CD4-positive, alpha-beta memory T cell (primary cell): ENCODE results near the gene RGS7. TPM values are rescaled to one million over a fixed set of nuclear protein-coding genes. Genes with fewer than 3 reads are reported as not detected.

Experiments
- CTCF ChIA-PET: fragments of 350-600 bp; sonication (Branson Sonifier 250); formaldehyde crosslinking; loops from one replicate; lab custom pipeline; 2021; ENCODE audit warnings: inconsistent platforms; ENCODE audit not compliant: partially characterized antibody; lab: Charles Lee
- POLR2A ChIA-PET: fragments of 350-600 bp; sonication (Branson Sonifier 250); formaldehyde crosslinking; loops from one replicate; lab custom pipeline; 2021; ENCODE audit not compliant: partially characterized antibody; lab: Charles Lee
- DNase-seq, 5 donors: peaks; one replicate each; pipeline versions ENCODE4 v3.0.0 to v3.0.0-alpha.2; 2020 to 2022; ENCODE audit warnings: mixed read lengths in 1 of 5
- H3K27ac ChIP-seq: one replicate; pipeline ENCODE4 v1.7.0; 2013; ENCODE audit warnings: low read depth, low read length
- H3K27me3 ChIP-seq: 2 replicates; pipeline ENCODE4 v1.7.0; 2013; ENCODE audit warnings: mild to moderate bottlenecking, low read length, moderate library complexity; ENCODE audit not compliant: insufficient read depth
- H3K36me3 ChIP-seq: 2 replicates; pipeline ENCODE4 v1.7.0; 2013; ENCODE audit warnings: mild to moderate bottlenecking, low read length, moderate library complexity; ENCODE audit not compliant: insufficient read depth
- H3K4me1 ChIP-seq: 2 replicates; pipeline ENCODE4 v1.7.0; 2013; ENCODE audit warnings: mild to moderate bottlenecking, low read length, moderate library complexity; ENCODE audit not compliant: insufficient read depth
- H3K4me3 ChIP-seq, 2 donors: one replicate each; pipeline ENCODE4 v1.7.0; 2013; ENCODE audit warnings: low read length in 2 of 2, mild to moderate bottlenecking in 1 of 2
- H3K9me3 ChIP-seq, 2 donors: one replicate each; pipeline ENCODE4 v1.7.0; 2013; ENCODE audit warnings: low read length in 2 of 2, control low read depth in 1 of 2; ENCODE audit not compliant: control insufficient read depth in 1 of 2
- H3K27ac Mint-ChIP-seq, 7 donors: one replicate each; pipeline ENCODE4 v1.8.0; 2020 to 2021; ENCODE audit warnings: mixed read lengths in 7 of 7, mild to moderate bottlenecking in 6 of 7, inconsistent platforms in 3 of 7, moderate library complexity in 3 of 7
- H3K27me3 Mint-ChIP-seq, 2 donors: one replicate each; pipeline ENCODE4 v1.8.0; 2020 to 2021; ENCODE audit warnings: mixed read lengths in 2 of 2
- H3K36me3 Mint-ChIP-seq, 2 donors: one replicate each; pipeline ENCODE4 v1.8.0; 2020 to 2021; ENCODE audit warnings: mixed read lengths in 2 of 2, inconsistent platforms in 1 of 2, mild to moderate bottlenecking in 1 of 2
- H3K4me1 Mint-ChIP-seq, 4 donors: one replicate each; pipeline ENCODE4 v1.8.0; 2020 to 2021; ENCODE audit warnings: mixed read lengths in 4 of 4, mild to moderate bottlenecking in 1 of 4
- H3K4me3 Mint-ChIP-seq, 8 donors: one replicate each; pipeline ENCODE4 v1.8.0; 2020 to 2021; ENCODE audit warnings: mixed read lengths in 8 of 8, mild to moderate bottlenecking in 7 of 8, moderate library complexity in 6 of 8, inconsistent platforms in 3 of 8
- H3K9me3 Mint-ChIP-seq, 8 donors: one replicate each; pipeline ENCODE4 v1.8.0; 2020 to 2021; ENCODE audit warnings: mixed read lengths in 8 of 8, mild to moderate bottlenecking in 5 of 8, inconsistent platforms in 3 of 8, moderate library complexity in 1 of 8
- intact Hi-C: fragments of 100-400 bp; cut with micrococcal nuclease; formaldehyde crosslinking; loops from one replicate; pipeline ENCODE4 v1.15.1; 2023
- polyA plus RNA-seq, 2 donors: library from polyadenylated mRNA; unstranded; fragments of 300-500 nt; fragmentation: Illumina TruSeq; gene quantifications; one replicate each; pipeline ENCODE4 v1.2.3, GENCODE V29; 2021
- total RNA-seq, 2 experiments: library from RNA; stranded (reverse); gene quantifications; one replicate each; pipeline ENCODE4 v1.2.3, GENCODE V29; 2021

RGS7 gene
- total and polyA plus RNA-seq, 4 experiments from 2014 or later = not detected

GRCh38 chr1:240831191-240831631 is 525.8 kb downstream of the RGS7 start:
- Histone ChIP-seq H3K27ac (no peak overlapping the region), H3K36me3 (no peaks in the 10 kb centered on the region), H3K27me3 (no peaks in the 10 kb centered on the region), H3K4me1 (no peaks in the 10 kb centered on the region), H3K9me3 (no peaks in the 10 kb centered on the region), H3K4me3 (no peak overlapping the region)
- CTCF ChIA-PET = no interaction called here
- POLR2A ChIA-PET = no interaction called here
- H3K4me1 Mint-ChIP-seq = no peaks in the 10 kb centered on the region
- no peaks in the 10 kb centered on the region for H3K36me3 Mint-ChIP-seq
- intact Hi-C loops = no loop called here
- H3K27ac Mint-ChIP-seq = no peak overlapping the region
- peaks cover 0 to 5% (median under 1%) of the 10 kb centered on the region in 8 donors for H3K9me3 Mint-ChIP-seq
- DNase-seq = no peak
- no peak overlapping the region for H3K4me3 Mint-ChIP-seq
- H3K27me3 Mint-ChIP-seq = peaks cover 2 to 4% of the 10 kb centered on the region in 2 donors

GRCh38 chr1:240829487-240829886 is 527.5 kb downstream of the RGS7 start:
- H3K27ac Mint-ChIP-seq = no peak overlapping the region
- no peaks in the 10 kb centered on the region for H3K36me3 ChIP-seq
- ChIA-PET CTCF (no interaction called here), POLR2A (no interaction called here)
- peaks cover 0 to 9% (median 3%) of the 10 kb centered on the region in 8 donors for H3K9me3 Mint-ChIP-seq
- DNase-seq = no peak
- H3K36me3 Mint-ChIP-seq = no peaks in the 10 kb centered on the region
- no peak overlapping the region for H3K4me3 Mint-ChIP-seq
- intact Hi-C loops = no loop called here
- H3K9me3 ChIP-seq = no peaks in the 10 kb centered on the region
- no peak overlapping the region for H3K27ac ChIP-seq
- no peaks in the 10 kb centered on the region for H3K27me3 ChIP-seq
- H3K4me1 ChIP-seq = no peaks in the 10 kb centered on the region
- no peaks in the 10 kb centered on the region for H3K4me1 Mint-ChIP-seq
- no peak overlapping the region for H3K4me3 ChIP-seq
- peaks cover 2 to 4% of the 10 kb centered on the region in 2 donors for H3K27me3 Mint-ChIP-seq

GRCh38 chr1:240827786-240828185 is 529.2 kb downstream of the RGS7 start:
- Mint-ChIP-seq H3K27me3 (peaks cover 2 to 4% of the 10 kb centered on the region in 2 donors), H3K4me3 (no peak overlapping the region), H3K4me1 (no peaks in the 10 kb centered on the region), H3K27ac (no peak overlapping the region), H3K36me3 (no peaks in the 10 kb centered on the region), H3K9me3 (peaks cover 0 to 9% (median 3%) of the 10 kb centered on the region in 8 donors)
- intact Hi-C loops = no loop called here
- CTCF ChIA-PET = no interaction called here
- no peaks in the 10 kb centered on the region for H3K36me3 ChIP-seq
- H3K4me1 ChIP-seq = no peaks in the 10 kb centered on the region
- H3K27ac ChIP-seq = no peak overlapping the region
- POLR2A ChIA-PET = no interaction called here
- no peak for DNase-seq
- H3K9me3 ChIP-seq = no peaks in the 10 kb centered on the region
- no peaks in the 10 kb centered on the region for H3K27me3 ChIP-seq
- H3K4me3 ChIP-seq = no peak overlapping the region

DNA sequence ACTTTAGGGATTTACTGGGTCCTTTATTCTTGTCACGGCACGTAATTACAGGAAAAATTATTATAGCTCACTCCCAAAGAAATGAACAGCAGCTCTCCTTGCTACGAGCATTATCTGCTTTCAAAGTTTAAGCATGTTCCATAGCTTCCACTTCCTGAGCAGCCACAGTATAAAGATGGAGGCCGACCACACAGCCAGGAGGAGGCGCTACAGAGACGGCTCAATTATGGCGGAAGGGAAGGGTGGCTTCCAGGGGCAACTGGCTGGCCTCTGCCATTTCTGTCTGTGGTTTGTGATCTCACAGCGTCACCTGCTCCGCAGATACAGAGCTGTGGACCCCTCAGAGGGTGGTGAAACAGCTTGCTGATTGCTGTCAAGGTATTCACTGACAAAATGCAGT is 532.8 kb downstream of the RGS7 start:
- Histone ChIP-seq H3K9me3 (no peaks in the 10 kb centered on the region), H3K36me3 (no peaks in the 10 kb centered on the region), H3K4me1 (no peaks in the 10 kb centered on the region), H3K4me3 (no peak overlapping the region), H3K27ac (no peak overlapping the region), H3K27me3 (no peaks in the 10 kb centered on the region)
- POLR2A ChIA-PET = no interaction called here
- H3K27me3 Mint-ChIP-seq = peaks cover 2 to 4% of the 10 kb centered on the region in 2 donors
- H3K4me1 Mint-ChIP-seq = no peaks in the 10 kb centered on the region
- H3K36me3 Mint-ChIP-seq = no peaks in the 10 kb centered on the region
- no peak for DNase-seq
- peaks cover 0 to 14% (median 8%) of the 10 kb centered on the region in 8 donors for H3K9me3 Mint-ChIP-seq
- intact Hi-C loops = no loop called here
- CTCF ChIA-PET = no interaction called here
- H3K4me3 Mint-ChIP-seq = no peak overlapping the region
- no peak overlapping the region for H3K27ac Mint-ChIP-seq

DNA sequence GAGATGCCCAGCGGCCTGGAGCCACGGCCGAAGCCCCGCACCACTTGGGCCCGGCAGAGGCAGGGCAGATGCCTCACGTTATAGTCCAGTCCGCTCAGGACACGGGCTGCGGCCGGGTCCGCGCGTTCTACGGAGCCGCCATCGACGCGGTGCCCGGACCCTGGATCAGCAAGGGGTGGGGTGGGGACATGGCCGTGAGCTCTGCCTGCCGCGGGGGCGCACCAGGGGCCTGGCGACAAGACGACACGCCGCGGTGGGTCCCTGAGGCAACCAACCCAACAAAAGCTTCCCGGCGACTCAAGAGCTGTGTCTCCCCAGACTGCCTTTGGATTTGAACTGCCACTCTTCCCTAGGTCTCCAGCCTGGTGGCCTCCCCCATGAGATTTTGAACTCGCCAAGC is 533.6 kb downstream of the RGS7 start:
- Histone ChIP-seq H3K36me3 (no peaks in the 10 kb centered on the region), H3K4me1 (no peaks in the 10 kb centered on the region), H3K27ac (no peak overlapping the region), H3K9me3 (no peaks in the 10 kb centered on the region), H3K27me3 (no peaks in the 10 kb centered on the region), H3K4me3 (no peak overlapping the region)
- intact Hi-C loops = no loop called here
- H3K27ac Mint-ChIP-seq = no peak overlapping the region
- ChIA-PET POLR2A (no interaction called here), CTCF (no interaction called here)
- H3K9me3 Mint-ChIP-seq = peaks cover 0 to 19% (median 7%) of the 10 kb centered on the region in 8 donors
- H3K36me3 Mint-ChIP-seq = no peaks in the 10 kb centered on the region
- peaks cover 2 to 5% of the 10 kb centered on the region in 2 donors for H3K27me3 Mint-ChIP-seq
- DNase-seq = no peak
- no peaks in the 10 kb centered on the region for H3K4me1 Mint-ChIP-seq
- H3K4me3 Mint-ChIP-seq = no peak overlapping the region

- ChIA-PET POLR2A (no interaction called here), CTCF (no interaction called here)
- Histone ChIP-seq H3K36me3 (no peaks in the 10 kb centered on the region), H3K27ac (no peak overlapping the region), H3K4me1 (no peaks in the 10 kb centered on the region), H3K9me3 (no peaks in the 10 kb centered on the region), H3K4me3 (no peak overlapping the region), H3K27me3 (no peaks in the 10 kb centered on the region)
- no peak for DNase-seq
- Mint-ChIP-seq H3K9me3 (peaks cover 0 to 19% (median 8%) of the 10 kb centered on the region in 8 donors), H3K36me3 (no peaks in the 10 kb centered on the region), H3K4me3 (no peak overlapping the region), H3K27ac (no peak overlapping the region), H3K27me3 (peaks cover 1 to 2% of the 10 kb centered on the region in 2 donors), H3K4me1 (no peaks in the 10 kb centered on the region)
- intact Hi-C loops = no loop called here
These were observed 535.1 kb downstream of the RGS7 start for GRCh38 chr1:240821925-240822324.

DNA sequence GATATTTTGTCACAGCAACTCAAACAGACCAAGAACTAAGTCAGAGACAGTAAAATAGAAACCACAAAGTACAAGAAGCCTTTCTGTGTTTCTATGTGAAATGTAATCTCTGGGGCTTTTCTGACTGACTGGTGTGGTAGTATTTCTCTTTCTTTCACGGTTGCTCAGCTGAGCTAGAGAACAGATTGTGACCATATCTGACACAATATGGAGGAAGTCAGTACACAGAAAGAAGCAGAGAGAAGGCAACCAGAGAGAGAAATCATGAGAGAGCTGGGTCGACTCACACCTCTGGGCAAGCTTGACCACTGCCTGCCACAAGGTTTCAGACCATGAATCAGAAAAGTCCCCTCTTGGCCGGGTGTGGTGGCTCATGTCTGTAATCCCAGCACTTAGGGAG is 536.2 kb downstream of the RGS7 start:
- no peaks in the 10 kb centered on the region for H3K36me3 ChIP-seq
- H3K9me3 ChIP-seq = no peaks in the 10 kb centered on the region
- H3K27me3 Mint-ChIP-seq = peaks cover 0 to 1% of the 10 kb centered on the region in 2 donors
- POLR2A ChIA-PET = no interaction called here
- no peak overlapping the region for H3K27ac Mint-ChIP-seq
- peaks cover 0 to 19% (median 8%) of the 10 kb centered on the region in 8 donors for H3K9me3 Mint-ChIP-seq
- no peak overlapping the region for H3K4me3 ChIP-seq
- no peak overlapping the region for H3K4me3 Mint-ChIP-seq
- H3K4me1 ChIP-seq = no peaks in the 10 kb centered on the region
- CTCF ChIA-PET = no interaction called here
- H3K27me3 ChIP-seq = no peaks in the 10 kb centered on the region
- H3K4me1 Mint-ChIP-seq = no peaks in the 10 kb centered on the region
- no peak for DNase-seq
- intact Hi-C loops = no loop called here
- H3K36me3 Mint-ChIP-seq = no peaks in the 10 kb centered on the region
- H3K27ac ChIP-seq = no peak overlapping the region

DNA sequence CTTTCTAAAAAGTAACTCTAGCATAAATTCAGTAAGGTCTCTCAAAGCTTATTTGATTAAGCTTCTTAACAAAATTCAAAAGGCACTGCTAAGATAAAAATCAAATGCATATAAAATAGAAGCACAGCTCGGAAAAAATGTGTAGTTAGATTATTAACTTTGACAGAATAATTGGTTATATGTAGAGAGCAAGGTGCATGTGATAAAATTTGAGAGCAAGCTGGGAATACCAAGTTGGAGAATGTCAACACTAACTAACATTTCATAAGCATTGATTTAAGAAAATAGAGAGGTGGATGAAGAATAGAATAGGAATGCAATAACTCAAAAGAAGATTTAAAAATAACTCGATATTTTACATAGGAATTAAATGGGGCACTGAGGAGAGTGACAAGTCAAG is 540.5 kb downstream of the RGS7 start:
- no peak for DNase-seq
- H3K27ac Mint-ChIP-seq = no peak overlapping the region
- intact Hi-C loops = no loop called here
- Histone ChIP-seq H3K36me3 (no peaks in the 10 kb centered on the region), H3K4me3 (no peak overlapping the region), H3K27me3 (no peaks in the 10 kb centered on the region), H3K9me3 (no peaks in the 10 kb centered on the region), H3K4me1 (no peaks in the 10 kb centered on the region), H3K27ac (no peak overlapping the region)
- H3K4me3 Mint-ChIP-seq = no peak overlapping the region
- peaks cover 0 to 1% of the 10 kb centered on the region in 2 donors for H3K27me3 Mint-ChIP-seq
- H3K4me1 Mint-ChIP-seq = no peaks in the 10 kb centered on the region
- peaks cover 0 to 13% (median 5%) of the 10 kb centered on the region in 8 donors for H3K9me3 Mint-ChIP-seq
- no peaks in the 10 kb centered on the region for H3K36me3 Mint-ChIP-seq
- POLR2A ChIA-PET = no interaction called here
- CTCF ChIA-PET = no interaction called here
